ENCODE data around the gene TMOD2. TPM values are rescaled to one million over a fixed set of nuclear protein-coding genes. Genes with fewer than 3 reads are reported as not detected.

TMOD2 gene
- total RNA-seq, 1 donor from 2014 or later, result 8.4 TPM

DNA sequence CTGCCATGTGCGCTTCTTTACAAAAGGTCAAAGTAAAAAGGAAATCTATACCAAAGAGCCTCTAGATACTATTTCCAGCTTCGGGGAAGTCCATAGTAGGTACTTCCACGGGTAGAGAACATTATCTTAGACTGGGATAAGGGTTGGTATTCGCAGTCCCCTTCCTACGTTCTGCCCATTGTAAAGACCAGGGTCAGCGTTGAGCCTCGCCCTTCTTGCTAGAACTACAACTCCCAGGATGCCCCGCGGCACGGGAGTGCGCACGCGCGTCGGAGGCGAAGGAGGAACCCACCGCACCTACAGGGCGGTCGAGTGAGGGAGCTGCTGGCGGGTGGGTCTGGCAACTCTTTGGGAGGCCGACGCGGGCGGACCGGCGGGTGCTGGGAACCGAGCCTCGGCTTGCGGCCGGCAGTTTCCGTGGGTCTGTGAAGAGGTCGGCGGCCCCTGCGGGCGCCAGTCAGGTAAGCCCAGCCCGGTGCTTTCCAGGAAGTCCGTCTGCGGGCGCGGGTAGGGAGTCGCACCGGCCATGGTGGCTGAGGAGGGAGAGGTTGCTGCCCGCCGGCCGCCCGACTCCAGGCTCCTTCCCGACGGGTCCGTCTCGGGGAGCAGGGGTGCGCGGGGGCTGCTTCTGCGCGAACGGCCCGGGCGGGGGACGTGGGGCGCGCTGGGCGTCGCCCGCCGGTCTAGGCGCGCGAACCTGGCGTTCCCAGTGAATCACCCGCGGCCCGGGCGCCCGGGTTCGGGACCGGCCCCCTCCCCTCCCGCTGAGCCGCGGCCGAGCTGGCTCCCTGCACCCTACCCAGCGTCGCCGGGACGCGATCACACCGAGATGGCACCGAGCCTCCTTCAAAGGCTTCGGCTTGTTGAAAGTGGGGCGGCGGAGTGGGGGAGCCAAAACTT is 78.2 kb downstream of the TMOD2 start, which contains the start of gene TMOD3:
Gene TMOD3 (plus strand): TSS at position 278 of the 900 bp plus-strand sequence. CDS start 33,232 bp downstream, outside the sequence.
- Histone ChIP-seq H3K9ac (ENCODE audit: low read depth in 1 of 3, low read length in 3 of 3) (peak within 1 kb of the TSS; percentile 82 to 89 (median 86)), H3K4me1 (ENCODE audit: control insufficient read depth in 3 of 3, insufficient read depth in 3 of 3, low read length in 3 of 3) (peaks cover 0 to 4% (median 1%) of the 10 kb centered on the region in 3 donors), H3K4me3 (ENCODE audit: low read length in 3 of 3) (peak within 1 kb of the TSS; percentile 83 to 89 (median 87))

DNA sequence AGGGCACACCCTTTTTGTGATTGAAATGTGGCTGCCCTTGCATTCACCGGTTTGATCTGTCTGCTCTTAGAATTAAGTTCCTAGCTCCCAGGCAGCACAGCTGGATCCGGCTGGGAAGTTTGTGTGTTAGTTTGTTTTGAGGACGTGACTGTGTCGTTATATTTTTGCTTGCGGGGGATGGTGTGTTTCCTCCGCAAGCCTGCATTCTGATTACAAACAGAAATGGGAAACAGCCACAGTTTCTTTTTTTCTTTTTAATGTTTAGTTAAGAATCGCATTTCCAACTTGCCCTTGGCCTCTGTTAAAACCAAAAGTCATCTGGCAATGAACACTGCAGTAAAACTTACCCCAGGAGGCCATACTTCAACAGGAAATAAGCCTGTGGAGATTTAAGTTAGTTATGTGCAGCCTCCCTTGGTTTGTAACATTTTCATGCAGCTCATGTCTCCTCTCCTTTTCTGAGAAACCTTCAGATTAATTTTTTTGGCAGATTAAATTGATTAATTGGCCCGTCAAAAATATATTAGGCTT is 78.9 kb downstream of the TMOD2 start:
- Histone ChIP-seq H3K9me3 (ENCODE audit: control insufficient read depth in 3 of 3, low read length in 3 of 3) (no peaks in the 10 kb centered on the region), H3K4me3 (ENCODE audit: low read length in 3 of 3) (peak overlapping the region; percentile 83 to 89 (median 87)), H3K27me3 (ENCODE audit: control insufficient read depth in 3 of 3, insufficient read depth in 3 of 3, low read length in 3 of 3) (no peaks in the 10 kb centered on the region), H3K4me1 (ENCODE audit: control insufficient read depth in 3 of 3, insufficient read depth in 3 of 3, low read length in 3 of 3) (peaks cover 0 to 4% (median 3%) of the 10 kb centered on the region in 3 donors), H3K9ac (ENCODE audit: low read depth in 1 of 3, low read length in 3 of 3) (peak overlapping the region; percentile 82 to 89 (median 86)), H3K36me3 (ENCODE audit: control insufficient read depth in 3 of 3, insufficient read depth in 3 of 3, low read length in 3 of 3) (no peaks in the 10 kb centered on the region), H3K27ac (ENCODE audit: low read depth, low read length) (peak overlapping the region; percentile 87)

More for the DNA sequence above, 78.2 kb downstream of the TMOD2 start, which contains the start of gene TMOD3:
- no peaks in the 10 kb centered on the region for H3K27me3 ChIP-seq (ENCODE audit: control insufficient read depth in 3 of 3, insufficient read depth in 3 of 3, low read length in 3 of 3)
- no peaks in the 10 kb centered on the region for H3K36me3 ChIP-seq (ENCODE audit: control insufficient read depth in 3 of 3, insufficient read depth in 3 of 3, low read length in 3 of 3)
- no peaks in the 10 kb centered on the region for H3K9me3 ChIP-seq (ENCODE audit: control insufficient read depth in 3 of 3, low read length in 3 of 3)
- peak within 1 kb of the TSS; percentile 87 for H3K27ac ChIP-seq (ENCODE audit: low read depth, low read length)

DNA sequence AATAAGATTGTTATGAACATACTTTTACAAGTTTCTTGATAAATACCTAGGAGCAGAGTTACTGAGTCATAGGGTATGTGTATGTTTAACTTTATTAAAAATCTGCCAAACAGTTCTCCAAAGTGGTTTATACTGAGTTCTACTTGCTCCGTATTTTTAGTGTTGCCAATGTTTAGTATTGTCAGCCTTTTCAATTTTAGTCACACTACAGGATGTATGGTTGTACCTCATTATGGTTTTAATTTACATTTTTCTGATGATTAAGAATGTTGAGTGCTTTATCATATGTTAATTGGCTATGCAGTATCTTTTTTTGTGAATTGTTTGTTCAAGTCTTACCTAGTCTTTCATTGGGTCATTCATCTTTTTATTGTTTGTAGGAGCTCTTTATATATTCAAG is 82.4 kb downstream of the TMOD2 start:
- Histone ChIP-seq H3K4me1 (ENCODE audit: control insufficient read depth in 3 of 3, insufficient read depth in 3 of 3, low read length in 3 of 3) (peaks cover 9 to 10% (median 9%) of the 10 kb centered on the region in 3 donors), H3K4me3 (ENCODE audit: low read length in 3 of 3) (no peak overlapping the region), H3K27ac (ENCODE audit: low read depth, low read length) (no peak overlapping the region), H3K27me3 (ENCODE audit: control insufficient read depth in 3 of 3, insufficient read depth in 3 of 3, low read length in 3 of 3) (no peaks in the 10 kb centered on the region), H3K9ac (ENCODE audit: low read depth in 1 of 3, low read length in 3 of 3) (no peak overlapping the region), H3K36me3 (ENCODE audit: control insufficient read depth in 3 of 3, insufficient read depth in 3 of 3, low read length in 3 of 3) (no peaks in the 10 kb centered on the region), H3K9me3 (ENCODE audit: control insufficient read depth in 3 of 3, low read length in 3 of 3) (no peaks in the 10 kb centered on the region)

DNA sequence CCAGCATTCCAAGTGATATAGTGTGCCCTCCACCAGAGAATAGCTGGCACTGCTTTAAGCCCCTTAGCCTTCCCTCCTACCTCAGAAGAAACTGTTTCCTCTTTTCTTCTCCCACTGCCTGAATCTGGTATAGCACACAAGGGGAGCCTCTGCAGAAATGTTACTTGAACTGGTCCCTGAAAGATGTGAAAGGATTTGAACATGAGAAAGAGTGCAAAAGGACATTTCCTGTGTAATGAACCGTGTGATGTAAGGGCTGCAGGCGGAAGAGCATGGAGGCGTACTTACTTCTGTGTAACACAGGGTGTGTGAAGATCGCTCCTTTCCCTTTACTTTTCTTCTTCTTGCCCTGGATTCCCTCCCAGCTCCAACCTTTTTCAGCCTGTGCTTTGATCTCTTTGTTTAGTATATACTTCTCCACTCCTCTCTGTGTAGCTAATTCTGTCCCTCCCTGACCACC is 86.4 kb downstream of the TMOD2 start:
- peaks cover 8 to 16% (median 15%) of the 10 kb centered on the region in 3 donors for H3K4me1 ChIP-seq (ENCODE audit: control insufficient read depth in 3 of 3, insufficient read depth in 3 of 3, low read length in 3 of 3)
- H3K36me3 ChIP-seq (ENCODE audit: control insufficient read depth in 3 of 3, insufficient read depth in 3 of 3, low read length in 3 of 3), result no peaks in the 10 kb centered on the region
- no peak overlapping the region for H3K27ac ChIP-seq (ENCODE audit: low read depth, low read length)
- no peaks in the 10 kb centered on the region for H3K9me3 ChIP-seq (ENCODE audit: control insufficient read depth in 3 of 3, low read length in 3 of 3)
- no peaks in the 10 kb centered on the region for H3K27me3 ChIP-seq (ENCODE audit: control insufficient read depth in 3 of 3, insufficient read depth in 3 of 3, low read length in 3 of 3)
- no peak overlapping the region for H3K9ac ChIP-seq (ENCODE audit: low read depth in 1 of 3, low read length in 3 of 3)
- H3K4me3 ChIP-seq (ENCODE audit: low read length in 3 of 3), result no peak overlapping the region

DNA sequence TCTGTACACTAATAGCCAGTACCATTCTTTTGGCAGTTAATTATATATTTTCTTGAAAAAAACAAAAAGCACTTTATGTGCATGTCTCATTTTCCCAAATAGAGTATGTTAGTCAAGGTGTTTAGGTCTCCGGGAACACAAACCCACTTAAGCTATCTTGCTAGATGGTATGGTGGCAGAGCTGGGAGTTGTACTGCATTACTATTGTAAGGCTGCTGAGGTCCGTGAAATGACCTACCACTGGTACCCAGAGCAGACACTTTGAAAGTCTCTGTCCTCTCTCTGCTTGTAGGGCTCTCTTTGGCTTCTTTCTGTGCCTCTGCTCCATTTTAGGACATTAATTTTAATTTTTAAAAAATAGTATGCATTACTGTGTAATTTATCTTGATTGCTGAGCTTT is 86.9 kb downstream of the TMOD2 start:
- Histone ChIP-seq H3K27ac (ENCODE audit: low read depth, low read length) (no peak overlapping the region), H3K36me3 (ENCODE audit: control insufficient read depth in 3 of 3, insufficient read depth in 3 of 3, low read length in 3 of 3) (no peaks in the 10 kb centered on the region), H3K27me3 (ENCODE audit: control insufficient read depth in 3 of 3, insufficient read depth in 3 of 3, low read length in 3 of 3) (no peaks in the 10 kb centered on the region), H3K4me1 (ENCODE audit: control insufficient read depth in 3 of 3, insufficient read depth in 3 of 3, low read length in 3 of 3) (peaks cover 8 to 20% (median 18%) of the 10 kb centered on the region in 3 donors), H3K9ac (ENCODE audit: low read depth in 1 of 3, low read length in 3 of 3) (no peak overlapping the region), H3K4me3 (ENCODE audit: low read length in 3 of 3) (no peak overlapping the region), H3K9me3 (ENCODE audit: control insufficient read depth in 3 of 3, low read length in 3 of 3) (no peaks in the 10 kb centered on the region)

DNA sequence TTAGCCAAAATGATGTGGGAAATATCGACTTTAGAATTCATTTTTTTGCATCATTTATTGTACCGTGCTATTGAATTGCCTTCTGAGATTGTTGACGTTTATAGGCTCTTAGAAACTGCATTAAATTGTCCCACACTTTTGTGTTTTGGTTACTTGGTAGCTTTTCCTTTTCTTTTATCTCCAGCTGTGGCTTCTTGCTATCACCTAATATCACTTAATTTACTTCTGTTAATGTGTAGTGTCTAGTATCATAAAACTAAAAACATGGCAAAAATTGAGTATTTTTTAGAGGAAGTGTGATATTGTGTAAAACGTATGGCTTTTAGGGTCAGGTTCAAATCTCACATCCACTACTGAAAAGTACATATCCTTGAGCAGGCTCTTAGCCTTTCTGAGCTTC is 89.3 kb downstream of the TMOD2 start:
- H3K27ac ChIP-seq (ENCODE audit: low read depth, low read length), result no peak overlapping the region
- no peak overlapping the region for H3K4me3 ChIP-seq (ENCODE audit: low read length in 3 of 3)
- no peak overlapping the region for H3K9ac ChIP-seq (ENCODE audit: low read depth in 1 of 3, low read length in 3 of 3)
- no peaks in the 10 kb centered on the region for H3K27me3 ChIP-seq (ENCODE audit: control insufficient read depth in 3 of 3, insufficient read depth in 3 of 3, low read length in 3 of 3)
- no peaks in the 10 kb centered on the region for H3K9me3 ChIP-seq (ENCODE audit: control insufficient read depth in 3 of 3, low read length in 3 of 3)
- H3K4me1 ChIP-seq (ENCODE audit: control insufficient read depth in 3 of 3, insufficient read depth in 3 of 3, low read length in 3 of 3), result peaks cover 8 to 19% (median 18%) of the 10 kb centered on the region in 3 donors
- no peaks in the 10 kb centered on the region for H3K36me3 ChIP-seq (ENCODE audit: control insufficient read depth in 3 of 3, insufficient read depth in 3 of 3, low read length in 3 of 3)

DNA sequence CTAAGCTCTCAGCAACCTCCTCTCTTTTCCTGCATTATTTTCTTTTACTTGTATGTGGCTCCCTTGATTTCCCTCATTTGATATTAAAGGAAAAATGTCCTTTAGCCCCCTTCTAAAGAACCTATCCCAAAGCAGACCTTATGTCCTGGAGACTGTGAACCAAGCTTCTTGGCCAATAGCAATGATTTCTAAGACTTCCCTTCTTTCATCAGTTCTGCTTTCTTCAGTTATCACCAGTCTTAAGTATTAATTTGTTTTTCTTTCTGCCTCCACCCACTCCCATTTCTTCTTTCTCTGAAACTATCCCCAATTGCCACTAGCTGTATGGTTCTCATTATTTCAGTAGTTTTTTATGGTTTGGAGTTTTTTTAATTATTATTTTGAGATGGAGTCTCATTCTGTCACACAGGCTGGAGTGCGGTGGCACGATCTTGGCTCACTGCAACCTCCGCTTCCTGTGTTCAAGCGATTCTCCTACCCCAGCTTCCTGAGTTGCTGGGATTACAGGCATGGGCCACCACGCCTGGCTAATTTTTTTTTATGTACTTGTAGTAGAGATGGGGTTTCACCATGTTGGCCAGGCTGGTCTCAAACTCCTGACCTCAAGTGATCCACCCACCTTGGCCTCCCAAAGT is 90.1 kb downstream of the TMOD2 start:
- H3K27ac ChIP-seq (ENCODE audit: low read depth, low read length), result no peak overlapping the region
- no peaks in the 10 kb centered on the region for H3K27me3 ChIP-seq (ENCODE audit: control insufficient read depth in 3 of 3, insufficient read depth in 3 of 3, low read length in 3 of 3)
- H3K9ac ChIP-seq (ENCODE audit: low read depth in 1 of 3, low read length in 3 of 3), result no peak overlapping the region
- no peaks in the 10 kb centered on the region for H3K36me3 ChIP-seq (ENCODE audit: control insufficient read depth in 3 of 3, insufficient read depth in 3 of 3, low read length in 3 of 3)
- H3K4me3 ChIP-seq (ENCODE audit: low read length in 3 of 3), result no peak overlapping the region
- H3K9me3 ChIP-seq (ENCODE audit: control insufficient read depth in 3 of 3, low read length in 3 of 3), result no peaks in the 10 kb centered on the region
- H3K4me1 ChIP-seq (ENCODE audit: control insufficient read depth in 3 of 3, insufficient read depth in 3 of 3, low read length in 3 of 3), result peaks cover 8 to 19% (median 17%) of the 10 kb centered on the region in 3 donors

DNA sequence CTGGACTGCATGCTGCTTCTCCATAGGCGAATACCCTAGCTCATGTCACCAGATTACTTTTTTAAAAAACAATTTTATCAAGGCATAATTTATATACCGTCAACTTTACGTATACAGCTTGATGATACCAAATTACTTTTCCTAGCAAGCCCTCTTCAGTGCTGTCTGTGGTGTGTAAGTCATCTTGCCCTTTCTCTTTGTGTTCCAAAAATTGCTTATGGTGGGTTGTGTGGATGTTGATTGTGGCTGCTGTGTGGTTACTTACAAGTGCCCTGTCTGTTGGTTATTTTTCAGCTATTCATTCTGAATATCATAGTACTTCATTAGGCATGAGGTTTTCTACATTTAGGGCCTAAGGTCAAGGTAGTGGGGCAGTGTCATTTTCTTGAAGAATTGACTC is 90.9 kb downstream of the TMOD2 start:
- no peaks in the 10 kb centered on the region for H3K9me3 ChIP-seq (ENCODE audit: control insufficient read depth in 3 of 3, low read length in 3 of 3)
- H3K4me3 ChIP-seq (ENCODE audit: low read length in 3 of 3), result no peak overlapping the region
- no peaks in the 10 kb centered on the region for H3K27me3 ChIP-seq (ENCODE audit: control insufficient read depth in 3 of 3, insufficient read depth in 3 of 3, low read length in 3 of 3)
- no peak overlapping the region for H3K9ac ChIP-seq (ENCODE audit: low read depth in 1 of 3, low read length in 3 of 3)
- H3K27ac ChIP-seq (ENCODE audit: low read depth, low read length), result no peak overlapping the region
- H3K4me1 ChIP-seq (ENCODE audit: control insufficient read depth in 3 of 3, insufficient read depth in 3 of 3, low read length in 3 of 3), result peaks cover 12 to 19% (median 18%) of the 10 kb centered on the region in 3 donors
- H3K36me3 ChIP-seq (ENCODE audit: control insufficient read depth in 3 of 3, insufficient read depth in 3 of 3, low read length in 3 of 3), result no peaks in the 10 kb centered on the region

DNA sequence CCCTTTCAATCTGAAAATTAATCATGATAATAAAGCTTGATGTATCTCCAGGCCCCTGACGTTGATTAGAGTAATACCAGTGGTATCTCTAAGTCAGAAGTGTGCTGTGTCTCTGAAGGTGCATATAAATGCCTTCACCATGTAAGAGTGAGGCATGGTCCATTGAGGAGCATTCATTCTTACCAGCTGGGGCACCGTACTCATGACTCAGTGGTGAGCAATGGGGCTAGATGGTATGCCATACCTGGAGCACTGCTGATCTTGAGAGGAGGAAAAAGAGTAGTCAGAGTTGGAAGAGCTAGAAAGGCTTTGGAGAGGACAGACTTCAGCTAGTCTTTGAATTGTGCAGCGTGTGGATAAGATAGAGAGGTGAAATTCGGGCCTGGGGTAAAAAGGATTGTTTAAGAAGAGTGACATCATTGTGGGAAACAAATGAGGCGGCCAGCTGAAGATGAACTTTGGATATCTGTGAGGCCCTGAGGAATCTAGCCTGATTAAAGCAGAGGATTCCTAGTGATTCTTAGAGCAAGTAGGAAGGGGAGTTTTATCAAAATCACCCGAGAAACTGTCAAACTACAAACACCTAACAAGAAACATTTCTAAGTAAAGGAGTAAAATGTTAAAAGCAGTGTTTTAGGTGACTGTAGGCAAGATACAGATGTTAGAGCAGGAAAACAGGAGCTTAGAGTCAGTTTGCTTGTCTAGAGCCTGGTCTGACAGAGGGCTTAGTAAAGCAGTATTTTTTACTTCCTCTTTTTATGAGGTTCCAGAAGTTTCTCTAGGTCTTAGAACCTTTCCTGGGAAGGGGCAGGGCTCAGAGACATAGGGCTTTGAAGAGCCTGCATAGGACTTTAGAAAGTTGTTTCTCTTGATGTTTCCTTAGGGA is 91.7 kb downstream of the TMOD2 start:
- H3K4me1 ChIP-seq (ENCODE audit: control insufficient read depth in 3 of 3, insufficient read depth in 3 of 3, low read length in 3 of 3), result peaks cover 7 to 17% (median 13%) of the 10 kb centered on the region in 3 donors
- H3K9me3 ChIP-seq (ENCODE audit: control insufficient read depth in 3 of 3, low read length in 3 of 3), result no peaks in the 10 kb centered on the region
- H3K4me3 ChIP-seq (ENCODE audit: low read length in 3 of 3), result no peak overlapping the region
- no peak overlapping the region for H3K9ac ChIP-seq (ENCODE audit: low read depth in 1 of 3, low read length in 3 of 3)
- no peak overlapping the region for H3K27ac ChIP-seq (ENCODE audit: low read depth, low read length)
- H3K36me3 ChIP-seq (ENCODE audit: control insufficient read depth in 3 of 3, insufficient read depth in 3 of 3, low read length in 3 of 3), result no peaks in the 10 kb centered on the region
- no peaks in the 10 kb centered on the region for H3K27me3 ChIP-seq (ENCODE audit: control insufficient read depth in 3 of 3, insufficient read depth in 3 of 3, low read length in 3 of 3)

All from skeletal muscle tissue (tissue), 4 donors.